K562 (cell line): ENCODE results near the gene ASB10. TPM values are rescaled to one million over a fixed set of nuclear protein-coding genes. Genes with fewer than 3 reads are reported as not detected.

Experiments used
- DMBX1 ChIP-seq: fragments of 250-450 bp; sonication (Bioruptor Pico); IDR thresholded peaks from 2 replicates; pipeline ENCODE4 v1.8.0; 2022; ENCODE audit warnings: inconsistent platforms, mild to moderate bottlenecking, moderate library complexity, borderline replicate concordance
- LARP7 ChIP-seq: fragments of 450-650 bp; IDR thresholded peaks from 2 replicates; pipeline ENCODE4 v1.6.1; 2016
- MEIS2 ChIP-seq: fragments of 450-650 bp; IDR thresholded peaks from 2 replicates; pipeline ENCODE4 v1.6.1; 2014; ENCODE audit warnings: mild to moderate bottlenecking; ENCODE audit not compliant: partially characterized antibody
- NFATC3 ChIP-seq: fragments of 450-650 bp; IDR thresholded peaks from 2 replicates; pipeline ENCODE4 v1.6.1; 2017; ENCODE audit warnings: mild to moderate bottlenecking
- NUFIP1 ChIP-seq: fragments of 450-650 bp; IDR thresholded peaks from 2 replicates; pipeline ENCODE4 v1.6.1; 2018; ENCODE audit not compliant: partially characterized antibody
- RBM22 ChIP-seq: fragments of 200-400 bp; formaldehyde crosslinking; IDR thresholded peaks from 2 replicates; pipeline ENCODE4 v1.6.1; 2018; ENCODE audit warnings: low read length, low read depth; ENCODE audit not compliant: poor library complexity, severe bottlenecking
- SIN3A ChIP-seq, 2 experiments: fragments of 150-350 bp in 1 of 2; IDR thresholded peaks; 2 replicates each; pipeline ENCODE4 v1.6.1; 2011 to 2016; ENCODE audit warnings: borderline replicate concordance in 2 of 2, low read depth in 2 of 2, low read length in 2 of 2, mild to moderate bottlenecking in 2 of 2, moderate library complexity in 2 of 2; ENCODE audit not compliant: control insufficient read depth in 1 of 2
- SRF ChIP-seq, 2 experiments: fragments of 250-450, 450-650 bp in 1 of 2; sonication (Bioruptor Pico) in 1 of 2; sonication (generic) in 1 of 2; formaldehyde crosslinking; IDR thresholded peaks; 2 replicates each; pipeline versions ENCODE4 v1.5.0 to v1.5.1; 2020 to 2022; ENCODE audit warnings: mild to moderate bottlenecking in 1 of 2, missing genetic modification reagents in 1 of 2
- ZBTB33 ChIP-seq: sonication (generic); formaldehyde crosslinking; IDR thresholded peaks from 2 replicates; pipeline ENCODE4 v1.8.1; 2023; ENCODE audit warnings: mild to moderate bottlenecking, missing genetic modification reagents
- ZBTB8A ChIP-seq: fragments of 450-650 bp; IDR thresholded peaks from 2 replicates; pipeline ENCODE4 v1.6.1; 2018; ENCODE audit warnings: mild to moderate bottlenecking, moderate library complexity; ENCODE audit not compliant: partially characterized antibody
- ZNF583 ChIP-seq: fragments of 250-450 bp; sonication (Bioruptor Pico); IDR thresholded peaks from 2 replicates; pipeline ENCODE4 v1.4.0; 2020
- ZNF584 ChIP-seq: fragments of 200-800 bp; sonication (Bioruptor generic); IDR thresholded peaks from 2 replicates; pipeline ENCODE4 v1.6.1; 2016; ENCODE audit warnings: low read depth, mild to moderate bottlenecking, missing genetic modification characterization, missing compliant biosample characterization
- ZNF696 ChIP-seq: fragments of 250-450 bp; sonication (Bioruptor Pico); conservative IDR thresholded peaks from 2 replicates; pipeline ENCODE4 v1.4.0; 2020; ENCODE audit warnings: mild to moderate bottlenecking, moderate library complexity
- polyA plus RNA-seq, 8 experiments: library from polyadenylated mRNA; depleted of rRNA in 4 of 8; stranded (reverse) in 5 of 8; unstranded in 3 of 8; fragments of >200 nt; fragmentation: Nextera tagmentation in 2 of 8; fragmentation: Illumina TruSeq in 1 of 8; extraction: Ambion mirVana in 2 of 8; extraction: Trizol in 1 of 8; gene quantifications; 2 replicates each; pipeline versions ENCODE4 v1.2.1 to v1.2.3, GENCODE V29; 2011 to 2014; ENCODE audit warnings: inconsistent platforms in 1 of 8, missing spikeins in 1 of 8
- total RNA-seq, 7 experiments: library from RNA; depleted of rRNA in 6 of 7; stranded (reverse); fragments of >200 nt in 6 of 7; fragmentation: Illumina TruSeq in 2 of 7; extraction: Trizol in 2 of 7; gene quantifications; 2 replicates each; pipeline versions ENCODE4 v1.2.1 to v1.2.3, GENCODE V29; 2011 to 2021; ENCODE audit warnings: low replicate concordance in 1 of 7

Gene ASB10
- total and polyA plus RNA-seq, 9 of the 15 experiments (the other 6 are each of a cell fraction or from before 2014, with no cell fraction given): not detected

- peak; percentile 66; the same call in 1 of the 2 replicates for TF ChIP-seq ZBTB33
- TF ChIP-seq LARP7: no peak
- no peak for TF ChIP-seq MEIS2
- peak; percentile 46 for TF ChIP-seq RBM22
- TF ChIP-seq DMBX1 (CRISPR knock-in tag): no peak
- no peak for TF ChIP-seq ZNF584
- TF ChIP-seq NUFIP1: no peak
- no peak for TF ChIP-seq SIN3A (IDR thresholded peaks at IDR 0.05; ENCODE audit: borderline replicate concordance in 2 of 2, control insufficient read depth in 1 of 2, low read depth in 2 of 2, low read length in 2 of 2)
- no peak for TF ChIP-seq ZBTB8A
- TF ChIP-seq SRF (CRISPR knock-in tag; IDR thresholded peaks at IDR 0.05): no peak
- no peak for TF ChIP-seq ZNF696 (CRISPR knock-in tag)
- TF ChIP-seq NFATC3: no peak
- no peak for TF ChIP-seq ZNF583 (CRISPR knock-in tag)
These were observed 61.1 kb downstream of the ASB10 start (continued) for GRCh38 chr7:151125846-151126481.

Other genes starting within 250 kb of the ASB10 start
Only the 7 nearest of the 17 such genes appear.
- 189 and 255 TPM in 2 replicates for gene TMUB1, start 103.8 kb downstream of the ASB10 start, total RNA-seq (2014; rRNA removed)
- gene TMUB1, start 103.8 kb downstream of the ASB10 start, total RNA-seq (2014; rRNA removed; fragmentation: Illumina TruSeq; extraction: Trizol): 19.4 and 21.4 TPM in 2 replicates
- 86.3 and 97.0 TPM in 2 replicates for gene TMUB1, start 103.8 kb downstream of the ASB10 start, total RNA-seq (2015; rRNA removed; fragmentation: Illumina TruSeq; extraction: Trizol)
- 233 and 241 TPM in 2 replicates for gene TMUB1, start 103.8 kb downstream of the ASB10 start, total RNA-seq (2021)
- gene TMUB1, start 103.8 kb downstream of the ASB10 start, polyA plus RNA-seq (2011; rRNA removed): 38.4 and 59.7 TPM in 2 replicates
- 74.1 and 210 TPM in 2 replicates for gene TMUB1, start 103.8 kb downstream of the ASB10 start, polyA plus RNA-seq (2014; fragmentation: Illumina TruSeq; extraction: Trizol)
- under 1 TPM; 0.14 to 0.34 TPM for gene TMUB1, start 103.8 kb downstream of the ASB10 start, polyA plus RNA-seq (2014; fragmentation: Nextera tagmentation; extraction: Ambion mirVana)
- gene TMUB1, start 103.8 kb downstream of the ASB10 start, polyA plus RNA-seq (2014; rRNA removed): 195 and 207 TPM in 2 replicates
- gene AGAP3, start 100.8 kb downstream of the ASB10 start, total RNA-seq (2014; rRNA removed): 62.2 and 94.2 TPM in 2 replicates
- 34.6 and 44.0 TPM in 2 replicates for gene AGAP3, start 100.8 kb downstream of the ASB10 start, total RNA-seq (2014; rRNA removed; fragmentation: Illumina TruSeq; extraction: Trizol)
- gene AGAP3, start 100.8 kb downstream of the ASB10 start, total RNA-seq (2015; rRNA removed; fragmentation: Illumina TruSeq; extraction: Trizol): 59.8 and 60.0 TPM in 2 replicates
- gene AGAP3, start 100.8 kb downstream of the ASB10 start, total RNA-seq (2021): 178 and 208 TPM in 2 replicates
- 61.4 and 65.4 TPM in 2 replicates for gene AGAP3, start 100.8 kb downstream of the ASB10 start, polyA plus RNA-seq (2011; rRNA removed)
- gene AGAP3, start 100.8 kb downstream of the ASB10 start, polyA plus RNA-seq (2014; fragmentation: Illumina TruSeq; extraction: Trizol): 66.7 and 96.7 TPM in 2 replicates
- 1 to 10 TPM; 3.4 to 4.4 TPM for gene AGAP3, start 100.8 kb downstream of the ASB10 start, polyA plus RNA-seq (2014; fragmentation: Nextera tagmentation; extraction: Ambion mirVana)
- gene AGAP3, start 100.8 kb downstream of the ASB10 start, polyA plus RNA-seq (2014; rRNA removed): 118 and 127 TPM in 2 replicates
- not detected in 2 replicates for gene GBX1, start 19.6 kb downstream of the ASB10 start, total RNA-seq (2014; rRNA removed)
- not detected in 2 replicates for gene GBX1, start 19.6 kb downstream of the ASB10 start, total RNA-seq (2014; rRNA removed; fragmentation: Illumina TruSeq; extraction: Trizol)
- gene GBX1, start 19.6 kb downstream of the ASB10 start, total RNA-seq (2015; rRNA removed; fragmentation: Illumina TruSeq; extraction: Trizol): not detected in 2 replicates
- gene GBX1, start 19.6 kb downstream of the ASB10 start, total RNA-seq (2021): not detected in 2 replicates
- gene GBX1, start 19.6 kb downstream of the ASB10 start, polyA plus RNA-seq (2011; rRNA removed): not detected in 2 replicates
- gene GBX1, start 19.6 kb downstream of the ASB10 start, polyA plus RNA-seq (2014; fragmentation: Illumina TruSeq; extraction: Trizol): not detected in 2 replicates
- not detected for gene GBX1, start 19.6 kb downstream of the ASB10 start, polyA plus RNA-seq (2014; fragmentation: Nextera tagmentation; extraction: Ambion mirVana)
- not detected in 2 replicates for gene GBX1, start 19.6 kb downstream of the ASB10 start, polyA plus RNA-seq (2014; rRNA removed)
- not detected in 2 replicates for gene H2BK1, start 23.2 kb upstream of the ASB10 start, total RNA-seq (2014; rRNA removed)
- not detected in 2 replicates for gene H2BK1, start 23.2 kb upstream of the ASB10 start, total RNA-seq (2014; rRNA removed; fragmentation: Illumina TruSeq; extraction: Trizol)
- gene H2BK1, start 23.2 kb upstream of the ASB10 start, total RNA-seq (2015; rRNA removed; fragmentation: Illumina TruSeq; extraction: Trizol): not detected in 2 replicates
- gene H2BK1, start 23.2 kb upstream of the ASB10 start, total RNA-seq (2021): not detected in 2 replicates
- not detected in 2 replicates for gene H2BK1, start 23.2 kb upstream of the ASB10 start, polyA plus RNA-seq (2011; rRNA removed)
- gene H2BK1, start 23.2 kb upstream of the ASB10 start, polyA plus RNA-seq (2014; fragmentation: Illumina TruSeq; extraction: Trizol): not detected in 2 replicates
- gene H2BK1, start 23.2 kb upstream of the ASB10 start, polyA plus RNA-seq (2014; fragmentation: Nextera tagmentation; extraction: Ambion mirVana): not detected
- gene H2BK1, start 23.2 kb upstream of the ASB10 start, polyA plus RNA-seq (2014; rRNA removed): not detected in 2 replicates
- gene ABCF2, start 40.0 kb upstream of the ASB10 start, total RNA-seq (2014; rRNA removed): 117 and 145 TPM in 2 replicates
- gene ABCF2, start 40.0 kb upstream of the ASB10 start, total RNA-seq (2014; rRNA removed; fragmentation: Illumina TruSeq; extraction: Trizol): 79.5 and 110 TPM in 2 replicates
- 113 TPM in 2 replicates for gene ABCF2, start 40.0 kb upstream of the ASB10 start, total RNA-seq (2015; rRNA removed; fragmentation: Illumina TruSeq; extraction: Trizol)
- 122 and 129 TPM in 2 replicates for gene ABCF2, start 40.0 kb upstream of the ASB10 start, total RNA-seq (2021)
- 43.1 and 62.1 TPM in 2 replicates for gene ABCF2, start 40.0 kb upstream of the ASB10 start, polyA plus RNA-seq (2011; rRNA removed)
- gene ABCF2, start 40.0 kb upstream of the ASB10 start, polyA plus RNA-seq (2014; fragmentation: Illumina TruSeq; extraction: Trizol): 165 and 177 TPM in 2 replicates
- gene ABCF2, start 40.0 kb upstream of the ASB10 start, polyA plus RNA-seq (2014; fragmentation: Nextera tagmentation; extraction: Ambion mirVana): 100 to 1,000 TPM; 103 to 224 TPM
- 88.2 and 97.5 TPM in 2 replicates for gene ABCF2, start 40.0 kb upstream of the ASB10 start, polyA plus RNA-seq (2014; rRNA removed)
- gene CHPF2, start 45.2 kb upstream of the ASB10 start, total RNA-seq (2014; rRNA removed): 18.8 and 21.4 TPM in 2 replicates
- 6.1 and 7.1 TPM in 2 replicates for gene CHPF2, start 45.2 kb upstream of the ASB10 start, total RNA-seq (2014; rRNA removed; fragmentation: Illumina TruSeq; extraction: Trizol)
- 12.0 and 13.1 TPM in 2 replicates for gene CHPF2, start 45.2 kb upstream of the ASB10 start, total RNA-seq (2015; rRNA removed; fragmentation: Illumina TruSeq; extraction: Trizol)
- 29.7 and 32.8 TPM in 2 replicates for gene CHPF2, start 45.2 kb upstream of the ASB10 start, total RNA-seq (2021)
- 10.5 and 14.3 TPM in 2 replicates for gene CHPF2, start 45.2 kb upstream of the ASB10 start, polyA plus RNA-seq (2011; rRNA removed)
- gene CHPF2, start 45.2 kb upstream of the ASB10 start, polyA plus RNA-seq (2014; fragmentation: Illumina TruSeq; extraction: Trizol): 8.4 and 10.8 TPM in 2 replicates
- under 1 TPM; 0.08 to 0.24 TPM for gene CHPF2, start 45.2 kb upstream of the ASB10 start, polyA plus RNA-seq (2014; fragmentation: Nextera tagmentation; extraction: Ambion mirVana)
- 17.8 and 18.3 TPM in 2 replicates for gene CHPF2, start 45.2 kb upstream of the ASB10 start, polyA plus RNA-seq (2014; rRNA removed)
- 2.2 and 2.9 TPM in 2 replicates for gene SMARCD3, start 61.4 kb upstream of the ASB10 start, total RNA-seq (2014; rRNA removed)
- gene SMARCD3, start 61.4 kb upstream of the ASB10 start, total RNA-seq (2014; rRNA removed; fragmentation: Illumina TruSeq; extraction: Trizol): 1.2 and 1.3 TPM in 2 replicates
- gene SMARCD3, start 61.4 kb upstream of the ASB10 start, total RNA-seq (2015; rRNA removed; fragmentation: Illumina TruSeq; extraction: Trizol): 1.5 and 1.8 TPM in 2 replicates
- gene SMARCD3, start 61.4 kb upstream of the ASB10 start, total RNA-seq (2021): 2.3 and 3.6 TPM in 2 replicates
- 2.7 and 4.6 TPM in 2 replicates for gene SMARCD3, start 61.4 kb upstream of the ASB10 start, polyA plus RNA-seq (2011; rRNA removed)
- 1.9 and 2.6 TPM in 2 replicates for gene SMARCD3, start 61.4 kb upstream of the ASB10 start, polyA plus RNA-seq (2014; fragmentation: Illumina TruSeq; extraction: Trizol)
- under 1 TPM; 0.43 to 0.46 TPM for gene SMARCD3, start 61.4 kb upstream of the ASB10 start, polyA plus RNA-seq (2014; fragmentation: Nextera tagmentation; extraction: Ambion mirVana)
- gene SMARCD3, start 61.4 kb upstream of the ASB10 start, polyA plus RNA-seq (2014; rRNA removed): 2.6 and 3.0 TPM in 2 replicates